HG03439 (cell line): ENCODE data around the gene PBX2.
"Not testable (repeated sequence)": the region's sequence is repeated elsewhere in the genome, so short reads cannot be mapped to it uniquely, and the experiment has no call there.

ENCODE experiments used
- ATAC-seq: cut with Tn5 transposase; IDR thresholded peaks from one replicate; pipeline ENCODE4 v1.9.1; 2021; ENCODE audit warnings: mild to moderate bottlenecking, moderate library complexity; ENCODE audit not compliant: unreplicated experiment

The PBX2 gene

DNA sequence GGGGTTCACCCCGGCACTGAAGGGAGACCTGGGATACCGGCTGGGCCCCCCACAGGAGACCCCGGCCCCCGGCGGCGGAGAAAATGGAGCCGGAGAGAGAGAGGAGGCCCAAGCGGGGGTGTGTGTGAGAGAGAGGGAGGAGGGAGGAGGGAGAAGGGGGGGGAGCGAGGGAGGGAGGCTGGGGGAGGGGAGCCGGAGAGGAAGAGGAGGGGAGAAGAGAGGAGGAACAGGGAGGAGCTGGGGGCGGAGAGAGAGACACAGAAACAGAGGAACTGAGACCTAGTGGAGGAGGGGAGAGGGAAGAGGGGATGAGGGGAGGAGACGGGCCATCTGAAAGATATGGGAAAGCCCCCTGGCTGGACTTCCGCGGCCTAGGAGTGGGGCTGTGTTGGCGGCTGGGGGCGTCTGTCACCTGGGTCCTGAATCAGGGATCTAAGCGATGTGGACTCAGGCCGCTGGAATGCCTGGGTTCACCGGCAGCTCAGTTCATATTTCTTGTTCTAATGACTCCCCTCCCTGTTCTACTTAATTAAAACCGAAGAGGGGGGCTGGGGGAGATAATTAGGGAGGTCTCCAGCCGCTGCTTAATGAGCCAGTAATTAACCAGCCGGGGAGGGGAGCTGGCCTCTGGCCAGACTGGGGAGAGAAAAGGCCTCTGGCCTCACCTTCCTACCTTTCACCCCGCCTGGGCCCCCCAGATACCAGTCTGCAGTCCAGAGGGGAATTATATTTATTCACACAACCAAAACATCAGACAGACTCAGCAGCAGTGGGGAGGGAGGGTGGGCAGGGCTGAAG, at the start of gene PBX2:
TSS of gene PBX2 (minus strand) at position 149 of the 798 bp plus-strand sequence. CDS start 287 bp downstream, outside the sequence.
- ATAC-seq: peak; percentile 47

GRCh38 chr6:32239462-32239861, 49.5 kb upstream of the PBX2 start:
- no peak for ATAC-seq

DNA sequence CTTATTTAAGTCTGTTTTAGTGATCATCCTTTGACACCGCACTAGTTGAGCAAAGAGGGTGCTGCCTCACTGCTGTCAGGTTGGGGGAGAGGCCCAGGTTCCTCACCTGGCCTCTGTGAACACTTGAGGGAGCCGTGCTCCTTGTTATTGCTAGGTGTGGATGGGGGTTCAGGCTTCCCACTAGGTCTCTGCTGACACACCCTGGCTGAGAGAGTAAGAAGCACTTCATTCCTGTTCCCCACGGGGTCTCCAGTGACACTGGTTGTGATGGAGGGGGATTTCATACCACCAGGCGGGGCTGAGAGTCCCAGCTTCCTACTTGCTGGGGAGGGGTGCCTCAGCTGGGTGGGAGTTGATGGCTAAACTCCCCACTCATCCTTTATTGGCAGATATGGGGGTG, 44.9 kb upstream of the PBX2 start:
- ATAC-seq: no peak

GRCh38 chr6:32226434-32226833, 36.4 kb upstream of the PBX2 start:
- ATAC-seq: no peak

DNA sequence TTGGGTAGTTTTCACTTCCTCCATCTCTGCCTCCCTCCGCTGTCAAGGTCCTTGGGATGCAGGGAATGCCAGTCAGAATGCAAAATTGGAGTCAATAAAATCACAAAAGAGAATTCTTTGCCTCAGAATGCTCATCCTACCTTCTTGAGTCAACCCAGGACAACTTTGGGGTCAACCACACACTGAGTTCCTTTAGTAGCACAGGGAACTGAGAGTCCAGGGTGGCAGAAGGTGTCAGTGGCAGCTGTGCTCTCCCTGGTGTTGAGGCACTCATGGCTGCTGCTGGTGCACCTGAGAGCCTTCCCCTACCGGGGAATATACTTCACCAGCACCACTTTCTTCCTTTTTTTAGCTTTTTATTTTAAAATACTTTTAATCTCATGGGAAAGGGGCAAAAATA, 34.7 kb upstream of the PBX2 start:
- no peak for ATAC-seq

- no peak for ATAC-seq
These were observed 33.5 kb upstream of the PBX2 start, which contains the start of gene NOTCH4 for GRCh38 chr6:32223258-32224235. Gene NOTCH4 (minus strand): TSS chr6:32224067. CDS start chr6:32223928, 139 bp downstream.

GRCh38 chr6:32222333-32223230, 32.6 kb upstream of the PBX2 start:
- ATAC-seq: no peak

GRCh38 chr6:32220021-32220420, 30.0 kb upstream of the PBX2 start:
- ATAC-seq: no peak

DNA sequence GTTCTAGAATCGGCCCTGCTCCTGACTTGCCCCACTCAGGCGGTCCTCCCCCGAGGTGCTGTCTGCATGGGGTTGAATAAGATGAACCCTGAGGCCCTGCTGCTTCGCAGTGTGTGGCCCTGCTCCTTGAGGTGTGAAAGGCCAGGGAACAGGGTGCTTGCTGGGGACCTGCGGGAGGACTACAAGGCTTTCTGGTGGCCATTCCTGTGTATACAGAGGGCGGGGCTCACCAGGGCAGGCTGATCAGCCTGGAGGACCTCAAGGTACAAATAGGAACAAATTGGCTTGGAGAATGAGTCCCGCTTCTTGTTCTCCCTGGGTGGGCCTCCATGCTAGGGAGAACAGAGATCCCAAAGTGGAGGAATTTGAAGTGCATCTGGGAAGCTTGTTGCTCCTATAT, 28.2 kb upstream of the PBX2 start:
- no peak for ATAC-seq

GRCh38 chr6:32216998-32217397, 27.0 kb upstream of the PBX2 start:
- no peak for ATAC-seq

DNA sequence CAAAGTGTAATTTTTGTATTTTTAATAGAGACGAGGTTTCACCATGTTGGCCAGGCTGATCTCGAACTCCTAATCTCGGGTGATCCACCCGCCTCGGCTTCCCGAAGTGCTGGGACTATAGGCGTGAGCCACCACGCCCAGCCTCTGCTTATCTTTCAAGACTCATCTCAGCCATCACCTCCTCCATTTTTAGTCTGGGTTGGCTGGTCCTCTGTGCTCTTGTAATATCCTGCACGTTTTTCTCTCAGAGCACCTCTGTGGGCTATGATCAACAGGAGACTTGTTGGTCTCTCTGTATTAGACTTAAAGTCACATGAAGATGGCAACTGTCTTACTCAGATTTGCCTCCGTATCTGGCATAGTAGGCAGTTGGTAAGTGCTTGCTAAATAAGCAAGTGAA, 26.3 kb upstream of the PBX2 start:
- ATAC-seq: no peak

DNA sequence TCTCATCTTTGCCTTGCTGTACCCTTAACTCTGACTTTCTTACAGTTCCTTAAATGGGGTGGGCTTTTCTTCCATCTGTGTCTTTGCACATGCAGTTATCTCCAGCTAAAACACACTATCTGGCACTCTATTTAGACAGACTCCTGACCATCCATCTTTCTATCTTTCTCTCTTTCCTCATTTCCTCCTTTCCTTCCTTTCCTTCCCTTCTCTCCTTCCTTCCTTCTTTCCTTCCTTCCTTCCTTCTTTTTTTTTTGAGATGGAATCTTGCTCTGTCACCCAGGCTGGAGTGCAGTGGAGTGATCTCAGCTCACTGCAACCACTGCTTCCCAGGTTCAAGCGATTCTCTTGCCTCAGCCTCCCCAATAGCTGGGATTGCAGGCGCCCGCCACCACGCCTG, 25.6 kb upstream of the PBX2 start:
- no peak for ATAC-seq

- ATAC-seq: no peak
These were observed 24.1 kb upstream of the PBX2 start for GRCh38 chr6:32214126-32214525.

- ATAC-seq: no peak
These were observed 23.6 kb upstream of the PBX2 start for GRCh38 chr6:32213649-32214048.

DNA sequence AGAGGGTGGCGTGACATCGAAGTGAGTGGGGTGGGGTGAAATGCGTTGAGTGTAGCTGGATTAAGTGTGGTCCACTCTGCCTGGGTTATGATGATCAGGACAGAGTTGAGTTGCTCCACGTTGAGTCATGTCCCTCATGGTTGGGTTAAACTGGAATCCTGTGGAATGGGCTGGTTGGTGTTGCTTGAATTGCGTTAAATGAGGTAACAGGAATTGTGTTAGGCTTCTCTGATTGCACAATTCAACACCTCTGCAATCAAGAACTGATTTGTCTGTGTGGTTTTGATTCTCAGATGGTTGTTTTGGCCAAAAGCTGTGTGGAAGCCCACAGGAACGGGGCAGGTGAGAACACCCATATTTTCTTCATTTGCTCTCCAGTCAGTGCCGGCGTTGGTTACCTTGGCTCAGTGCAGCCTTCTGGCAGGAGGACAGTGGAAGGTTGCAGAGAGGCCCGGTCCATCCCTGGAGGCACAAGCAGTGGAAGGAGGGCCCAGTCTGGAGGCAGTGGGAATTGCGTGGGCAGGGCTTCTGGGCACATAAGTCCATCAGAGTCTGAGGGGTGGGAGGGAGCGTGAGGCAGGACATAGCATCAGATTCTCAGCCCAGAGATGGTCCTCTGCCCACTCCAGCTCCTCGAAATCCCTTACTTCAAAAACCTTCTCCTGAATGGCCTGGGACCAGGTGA, 22.2 kb upstream of the PBX2 start:
- ATAC-seq: no peak

GRCh38 chr6:32211432-32211831, 21.4 kb upstream of the PBX2 start:
- not testable (repeated sequence) for ATAC-seq

- no peak for ATAC-seq
These were observed 20.2 kb upstream of the PBX2 start for GRCh38 chr6:32210191-32210601.

- no peak for ATAC-seq
These were observed 19.0 kb upstream of the PBX2 start for GRCh38 chr6:32208996-32209395.

- ATAC-seq: no peak
These were observed 14.3 kb upstream of the PBX2 start for GRCh38 chr6:32204268-32204715.
